ENCODE data around the gene MICB.

MICB gene

DNA sequence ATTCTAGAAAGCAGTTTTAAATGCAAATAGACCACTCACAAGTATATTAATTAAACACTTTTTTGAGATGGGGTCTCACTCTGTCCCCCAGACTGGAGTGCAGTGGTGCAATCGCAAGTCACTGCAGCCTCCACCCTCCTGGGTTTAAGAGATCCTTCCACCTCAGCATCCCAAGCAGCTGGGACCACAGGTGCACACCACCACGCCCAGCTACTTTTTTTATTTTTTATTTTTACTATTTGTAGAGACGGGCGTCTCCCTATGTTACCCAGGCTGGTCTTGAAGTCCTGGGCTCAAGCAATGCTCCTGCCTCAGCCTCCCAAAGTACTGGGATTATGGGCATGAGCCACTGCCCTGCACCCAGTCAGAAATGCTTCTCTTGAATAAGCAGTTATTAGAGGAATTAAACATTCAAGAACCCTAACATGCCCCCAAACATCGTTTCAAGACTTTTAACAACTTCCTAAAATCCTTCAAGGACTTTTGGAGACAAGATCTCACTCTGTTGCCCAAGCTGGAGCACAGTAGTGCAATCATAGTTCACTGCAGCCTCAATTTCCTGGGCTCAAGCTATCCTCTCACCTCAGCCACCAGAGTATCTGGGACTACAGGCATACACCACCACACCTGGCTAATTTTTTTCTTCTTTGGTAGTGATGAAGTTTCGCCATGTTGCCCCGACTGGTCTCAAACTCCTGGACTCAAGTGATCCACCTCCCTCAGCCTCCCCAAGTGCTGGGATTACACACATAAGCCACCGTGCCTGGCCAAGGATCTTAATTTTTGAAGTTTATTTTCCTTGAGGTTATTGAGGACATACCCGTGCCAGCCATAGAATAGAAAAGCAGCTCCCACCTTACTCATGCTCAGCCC is 34.1 kb downstream of the MICB start:
- no peaks in the 10 kb centered on the region for H3K9me2 ChIP-seq (replicated peaks; ENCODE audit: control insufficient read depth, low read length)
- H3K9me3 ChIP-seq (ENCODE audit: control insufficient read depth, insufficient read depth, low read length) = no peaks in the 10 kb centered on the region
- H3K79me2 ChIP-seq (ENCODE audit: control insufficient read depth, low read length) = peaks cover 36% of the 10 kb centered on the region
- H3K36me3 ChIP-seq (ENCODE audit: control insufficient read depth, low read length) = peaks cover 80% of the 10 kb centered on the region
- TF ChIP-seq EZH2phosphoT487 (IDR thresholded peaks at IDR 0.05; ENCODE audit: borderline replicate concordance, low read length) = no peak
- H4K20me1 ChIP-seq (ENCODE audit: control insufficient read depth, insufficient read depth, low read depth, low read length) = peaks cover 33% of the 10 kb centered on the region
- no peak overlapping the region for H3K4me3 ChIP-seq (ENCODE audit: low read length)
- peaks cover 4% of the 10 kb centered on the region; the same call in 1 of the 2 replicates for H3K4me1 ChIP-seq (ENCODE audit: control insufficient read depth, low read length)
- H3K4me2 ChIP-seq (ENCODE audit: low read length) = no peak overlapping the region
- H3F3A ChIP-seq (ENCODE audit: control insufficient read depth, insufficient read depth) = peaks cover 59% of the 10 kb centered on the region
- H3K27ac ChIP-seq (ENCODE audit: low read depth, low read length) = no peak overlapping the region
- H3K27me3 ChIP-seq (ENCODE audit: control insufficient read depth, low read length) = no peaks in the 10 kb centered on the region

DNA sequence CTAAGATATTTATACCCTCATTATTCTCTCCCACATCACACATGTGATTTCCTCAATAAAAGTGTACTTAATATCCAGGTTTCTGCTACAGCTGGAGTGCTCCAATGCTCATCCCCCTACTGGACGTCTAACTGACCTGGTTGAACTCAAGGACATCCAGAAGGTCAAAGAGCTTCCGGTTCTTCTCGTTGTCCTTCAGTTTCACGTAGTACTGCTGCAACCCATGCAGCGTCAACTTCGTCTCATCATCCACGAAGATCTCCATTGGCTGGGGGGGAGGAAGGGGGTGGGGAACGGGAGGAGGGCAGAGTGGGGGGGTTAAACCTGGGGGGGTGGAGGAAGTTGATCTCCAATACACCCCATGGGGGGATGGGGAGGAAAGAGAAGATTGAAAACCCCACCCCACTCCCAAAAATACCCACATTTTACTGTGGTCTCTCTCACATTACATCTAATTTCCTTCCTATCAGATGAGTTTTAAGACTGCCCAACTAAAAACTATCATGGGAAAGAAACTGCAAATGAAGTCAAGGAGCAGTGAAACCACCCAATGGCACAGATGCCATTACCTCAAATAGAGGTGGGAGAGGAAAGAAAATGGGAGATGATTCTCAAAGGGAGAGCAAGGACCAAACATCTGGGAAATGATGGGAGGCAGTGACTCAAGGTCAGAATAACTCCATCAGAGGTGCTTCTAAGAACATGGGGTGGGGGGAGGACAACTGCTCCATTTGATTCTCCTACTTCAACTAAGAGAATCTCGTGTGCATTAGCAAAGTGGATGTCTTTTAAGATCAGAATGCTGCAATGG is 34.9 kb downstream of the MICB start:
- Histone ChIP-seq H3K4me3 (ENCODE audit: low read length) (no peak overlapping the region), H3K9me3 (ENCODE audit: control insufficient read depth, insufficient read depth, low read length) (no peaks in the 10 kb centered on the region), H3K9me2 (replicated peaks; ENCODE audit: control insufficient read depth, low read length) (no peaks in the 10 kb centered on the region), H3K79me2 (ENCODE audit: control insufficient read depth, low read length) (peaks cover 45% of the 10 kb centered on the region), H3K27me3 (ENCODE audit: control insufficient read depth, low read length) (no peaks in the 10 kb centered on the region), H3K4me1 (ENCODE audit: control insufficient read depth, low read length) (peaks cover 4% of the 10 kb centered on the region; the same call in 1 of the 2 replicates), H3F3A (ENCODE audit: control insufficient read depth, insufficient read depth) (peaks cover 54% of the 10 kb centered on the region), H3K4me2 (ENCODE audit: low read length) (no peak overlapping the region), H3K36me3 (ENCODE audit: control insufficient read depth, low read length) (peaks cover 88% of the 10 kb centered on the region), H4K20me1 (ENCODE audit: control insufficient read depth, insufficient read depth, low read depth, low read length) (peaks cover 33% of the 10 kb centered on the region), H3K27ac (ENCODE audit: low read depth, low read length) (no peak overlapping the region)
- TF ChIP-seq, protein P1, sequence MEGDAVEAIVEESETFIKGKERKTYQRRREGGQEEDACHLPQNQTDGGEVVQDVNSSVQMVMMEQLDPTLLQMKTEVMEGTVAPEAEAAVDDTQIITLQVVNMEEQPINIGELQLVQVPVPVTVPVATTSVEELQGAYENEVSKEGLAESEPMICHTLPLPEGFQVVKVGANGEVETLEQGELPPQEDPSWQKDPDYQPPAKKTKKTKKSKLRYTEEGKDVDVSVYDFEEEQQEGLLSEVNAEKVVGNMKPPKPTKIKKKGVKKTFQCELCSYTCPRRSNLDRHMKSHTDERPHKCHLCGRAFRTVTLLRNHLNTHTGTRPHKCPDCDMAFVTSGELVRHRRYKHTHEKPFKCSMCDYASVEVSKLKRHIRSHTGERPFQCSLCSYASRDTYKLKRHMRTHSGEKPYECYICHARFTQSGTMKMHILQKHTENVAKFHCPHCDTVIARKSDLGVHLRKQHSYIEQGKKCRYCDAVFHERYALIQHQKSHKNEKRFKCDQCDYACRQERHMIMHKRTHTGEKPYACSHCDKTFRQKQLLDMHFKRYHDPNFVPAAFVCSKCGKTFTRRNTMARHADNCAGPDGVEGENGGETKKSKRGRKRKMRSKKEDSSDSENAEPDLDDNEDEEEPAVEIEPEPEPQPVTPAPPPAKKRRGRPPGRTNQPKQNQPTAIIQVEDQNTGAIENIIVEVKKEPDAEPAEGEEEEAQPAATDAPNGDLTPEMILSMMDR (IDR thresholded peaks at IDR 0.05; ENCODE audit: low read depth, low read length, poor library complexity, severe bottlenecking) = no peak

DNA sequence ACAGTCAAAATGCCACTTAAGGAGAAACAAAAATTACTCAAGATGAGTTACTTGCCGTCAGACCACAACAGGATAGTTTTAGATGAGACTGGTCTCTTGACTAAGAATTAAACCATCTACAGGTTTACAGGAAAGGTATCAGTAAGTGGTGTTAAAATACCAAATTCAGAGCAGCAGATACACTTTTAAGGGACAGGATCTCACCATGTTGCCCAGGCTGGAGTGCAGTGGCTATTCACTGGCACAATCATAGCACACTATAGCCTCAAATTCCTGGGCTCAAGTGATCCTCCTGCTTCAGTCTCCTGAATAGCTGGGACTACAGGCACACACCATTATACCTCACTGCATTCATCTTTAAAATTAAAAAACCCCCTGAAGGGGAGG is 35.5 kb downstream of the MICB start:
- H3K79me2 ChIP-seq (ENCODE audit: control insufficient read depth, low read length) = peaks cover 51% of the 10 kb centered on the region
- H3K4me2 ChIP-seq (ENCODE audit: low read length) = no peak overlapping the region
- H4K20me1 ChIP-seq (ENCODE audit: control insufficient read depth, insufficient read depth, low read depth, low read length) = peaks cover 35% of the 10 kb centered on the region
- H3K27me3 ChIP-seq (ENCODE audit: control insufficient read depth, low read length) = no peaks in the 10 kb centered on the region
- no peak overlapping the region for H3K4me3 ChIP-seq (ENCODE audit: low read length)
- no peak for TF ChIP-seq EZH2phosphoT487 (IDR thresholded peaks at IDR 0.05; ENCODE audit: borderline replicate concordance, low read length)
- TF ChIP-seq, protein P1 (IDR thresholded peaks at IDR 0.05; ENCODE audit: low read depth, low read length, poor library complexity, severe bottlenecking) = no peak
- no peaks in the 10 kb centered on the region for H3K9me3 ChIP-seq (ENCODE audit: control insufficient read depth, insufficient read depth, low read length)
- peaks cover 6% of the 10 kb centered on the region for H3K4me1 ChIP-seq (ENCODE audit: control insufficient read depth, low read length)
- no peak overlapping the region for H3K27ac ChIP-seq (ENCODE audit: low read depth, low read length)
- no peaks in the 10 kb centered on the region for H3K9me2 ChIP-seq (replicated peaks; ENCODE audit: control insufficient read depth, low read length)
- peaks cover 91% of the 10 kb centered on the region for H3K36me3 ChIP-seq (ENCODE audit: control insufficient read depth, low read length)
- H3F3A ChIP-seq (ENCODE audit: control insufficient read depth, insufficient read depth) = peaks cover 51% of the 10 kb centered on the region

Measured in DOHH2 (cell line).